T47D (cell line): ENCODE measurements around the gene CMC4.

Experiments used
- DNase-seq, 2 experiments: peaks; one replicate each; pipeline versions ENCODE4 v3.0.0 to v3.0.0-alpha.2; 2011 to 2012; ENCODE audit warnings: low read depth in 1 of 2, low spot score in 1 of 2
- JUND ChIP-seq: IDR thresholded peaks from 2 replicates; pipeline ENCODE4 v1.6.1; 2012; ENCODE audit warnings: low read depth
- in situ Hi-C: cut with HindIII; loops from 2 replicates; pipeline ENCODE4 v1.10.0; 2016; ENCODE audit warnings: low sequenced_read_pairs, low pct_unique_long_range_greater_than_20kb

CMC4 gene

GRCh38 chrX:155069414-155069813 is 1.5 kb downstream of the CMC4 start:
- TF ChIP-seq JUND, result no peak
- in situ Hi-C loops, result no loop called here
- no peak for DNase-seq

GRCh38 chrX:155068165-155068564 is 2.8 kb downstream of the CMC4 start:
- no peak for DNase-seq
- no peak for TF ChIP-seq JUND
- in situ Hi-C loops, result no loop called here

GRCh38 chrX:155065035-155065734 is 5.8 kb downstream of the CMC4 start:
- no peak for TF ChIP-seq JUND
- in situ Hi-C loops, result no loop called here
- DNase-seq, result no peak

- no peak for DNase-seq
- TF ChIP-seq JUND, result no peak
- in situ Hi-C loops, result no loop called here
These were observed 9.2 kb downstream of the CMC4 start for GRCh38 chrX:155061760-155062159.

- in situ Hi-C loops, result no loop called here
- DNase-seq, result peak in 1 of 2 experiments; percentile 76
- no peak for TF ChIP-seq JUND
These were observed 13.8 kb downstream of the CMC4 start for GRCh38 chrX:155056877-155057792.

- DNase-seq, result no peak
- TF ChIP-seq JUND, result no peak
- in situ Hi-C loops, result no loop called here
These were observed 14.5 kb downstream of the CMC4 start for GRCh38 chrX:155056471-155056870.

GRCh38 chrX:155055494-155055893 is 15.4 kb downstream of the CMC4 start:
- in situ Hi-C loops, result no loop called here

GRCh38 chrX:155054255-155054654 is 16.7 kb downstream of the CMC4 start:
- in situ Hi-C loops, result no loop called here
- no peak for TF ChIP-seq JUND
- no peak for DNase-seq

More at GRCh38 chrX:155055494-155055893, 15.4 kb downstream of the CMC4 start:
- no peak for DNase-seq
- no peak for TF ChIP-seq JUND

GRCh38 chrX:155053656-155054055 is 17.3 kb downstream of the CMC4 start:
- TF ChIP-seq JUND, result no peak
- DNase-seq, result no peak
- in situ Hi-C loops, result no loop called here

- no peak for TF ChIP-seq JUND
- DNase-seq, result no peak
- in situ Hi-C loops, result no loop called here
These were observed 18.0 kb downstream of the CMC4 start for GRCh38 chrX:155052738-155053498.

GRCh38 chrX:155048977-155049619 is 21.8 kb downstream of the CMC4 start:
- in situ Hi-C loops, result no loop called here
- no peak for TF ChIP-seq JUND
- DNase-seq, result peak in 1 of 2 experiments; percentile 48
